ENCODE measurements around the gene KRT80.
A peak's percentile ranks its signal among the peaks of the same experiment; 100 is the strongest.

- TF ChIP-seq CTCF (IDR thresholded peaks at IDR 0.05) (peak in 1 of 6 experiments; percentile 8), POLR2A (IDR thresholded peaks at IDR 0.05) (no peak)
Observed at GRCh38 chr12:52175371-52176350, 16.2 kb downstream of the KRT80 start.
